ENCODE data around the gene PPP1R27. TPM values are rescaled to one million over a fixed set of nuclear protein-coding genes. Genes with fewer than 3 reads are reported as not detected.
A peak's percentile ranks its signal among the peaks of the same experiment; 100 is the strongest.

The PPP1R27 gene
- total RNA-seq, 1 experiment from 2014 or later, result not detected

DNA sequence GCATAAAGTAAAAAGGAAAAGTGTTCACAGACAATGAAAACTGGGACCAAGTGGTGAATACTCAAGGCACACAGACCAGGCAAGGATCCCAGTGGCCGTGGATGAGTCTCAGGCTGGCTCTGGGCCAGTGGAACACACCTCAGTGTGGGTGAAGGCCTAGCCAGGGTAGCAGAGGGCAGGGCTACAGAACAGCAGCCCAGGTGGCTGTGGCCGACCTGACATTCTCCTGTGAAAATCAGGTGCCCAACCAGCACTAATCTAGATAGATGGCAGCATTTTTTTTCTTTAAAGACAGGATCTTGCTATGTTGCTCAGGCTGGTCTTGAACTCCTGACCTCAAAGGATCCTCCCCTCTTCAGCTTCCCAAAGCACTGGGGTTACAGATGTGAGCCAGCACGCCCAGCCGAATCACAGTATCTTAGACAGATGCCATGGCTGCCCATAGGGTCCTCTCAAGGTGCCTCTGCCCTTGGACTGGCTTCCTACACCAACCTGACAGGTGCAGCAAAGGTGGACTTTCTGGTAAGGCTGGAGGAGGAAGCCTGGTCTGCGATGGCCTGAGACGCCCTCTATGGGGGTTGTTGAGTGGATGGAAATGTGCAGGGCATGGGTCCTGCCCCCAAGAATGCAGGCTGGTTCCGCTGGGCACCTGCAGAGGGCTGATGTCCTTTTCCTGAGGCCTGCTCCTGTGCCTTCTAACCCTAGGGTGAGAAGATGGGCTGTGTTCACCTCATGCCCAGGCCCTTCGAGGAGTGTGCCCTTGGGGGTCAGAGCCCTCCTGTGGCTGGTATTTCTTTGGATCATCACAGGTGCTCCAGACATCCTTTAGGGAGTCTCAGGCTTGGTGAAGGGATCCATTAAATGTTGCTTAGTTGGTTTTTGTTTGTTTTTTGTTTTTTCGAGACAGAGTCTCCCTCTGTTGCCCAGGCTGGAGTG is 29.3 kb upstream of the PPP1R27 start:
- DNase-seq (ENCODE audit: low spot score), result no peak
- Histone ChIP-seq H3K4me3 (ENCODE audit: low read depth, low read length, poor library complexity, severe bottlenecking) (no peak overlapping the region), H3K4me1 (ENCODE audit: insufficient read depth, low read length, poor library complexity, severe bottlenecking) (peaks cover 20% of the 10 kb centered on the region), H3K9me3 (ENCODE audit: low read depth, low read length, poor library complexity, severe bottlenecking) (no peaks in the 10 kb centered on the region), H3K27ac (ENCODE audit: low read depth, low read length, poor library complexity, severe bottlenecking) (no peak overlapping the region), H3K27me3 (replicated peaks; ENCODE audit: insufficient read depth, low read depth, low read length, poor library complexity) (no peaks in the 10 kb centered on the region), H3K36me3 (ENCODE audit: insufficient read depth, low read length, poor library complexity, severe bottlenecking) (peaks cover 41% of the 10 kb centered on the region)
- ChIA-PET CTCF (no interaction called here), POLR2A (ENCODE audit: low non-redundant PET) (no interaction called here)
- BruUV-seq (replicated peaks), result no TSS peak
- TF ChIP-seq EZH2 (IDR thresholded peaks at IDR 0.05; ENCODE audit: borderline replicate concordance, low read depth, low read length, poor library complexity, severe bottlenecking), result no peak
- TF ChIP-seq, protein P1, sequence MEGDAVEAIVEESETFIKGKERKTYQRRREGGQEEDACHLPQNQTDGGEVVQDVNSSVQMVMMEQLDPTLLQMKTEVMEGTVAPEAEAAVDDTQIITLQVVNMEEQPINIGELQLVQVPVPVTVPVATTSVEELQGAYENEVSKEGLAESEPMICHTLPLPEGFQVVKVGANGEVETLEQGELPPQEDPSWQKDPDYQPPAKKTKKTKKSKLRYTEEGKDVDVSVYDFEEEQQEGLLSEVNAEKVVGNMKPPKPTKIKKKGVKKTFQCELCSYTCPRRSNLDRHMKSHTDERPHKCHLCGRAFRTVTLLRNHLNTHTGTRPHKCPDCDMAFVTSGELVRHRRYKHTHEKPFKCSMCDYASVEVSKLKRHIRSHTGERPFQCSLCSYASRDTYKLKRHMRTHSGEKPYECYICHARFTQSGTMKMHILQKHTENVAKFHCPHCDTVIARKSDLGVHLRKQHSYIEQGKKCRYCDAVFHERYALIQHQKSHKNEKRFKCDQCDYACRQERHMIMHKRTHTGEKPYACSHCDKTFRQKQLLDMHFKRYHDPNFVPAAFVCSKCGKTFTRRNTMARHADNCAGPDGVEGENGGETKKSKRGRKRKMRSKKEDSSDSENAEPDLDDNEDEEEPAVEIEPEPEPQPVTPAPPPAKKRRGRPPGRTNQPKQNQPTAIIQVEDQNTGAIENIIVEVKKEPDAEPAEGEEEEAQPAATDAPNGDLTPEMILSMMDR (conservative IDR thresholded peaks at IDR 0.05; ENCODE audit: low read depth, low read length), result no peak
- intact Hi-C loops (cut with micrococcal nuclease; ENCODE audit: unreplicated experiment), result no loop called here

DNA sequence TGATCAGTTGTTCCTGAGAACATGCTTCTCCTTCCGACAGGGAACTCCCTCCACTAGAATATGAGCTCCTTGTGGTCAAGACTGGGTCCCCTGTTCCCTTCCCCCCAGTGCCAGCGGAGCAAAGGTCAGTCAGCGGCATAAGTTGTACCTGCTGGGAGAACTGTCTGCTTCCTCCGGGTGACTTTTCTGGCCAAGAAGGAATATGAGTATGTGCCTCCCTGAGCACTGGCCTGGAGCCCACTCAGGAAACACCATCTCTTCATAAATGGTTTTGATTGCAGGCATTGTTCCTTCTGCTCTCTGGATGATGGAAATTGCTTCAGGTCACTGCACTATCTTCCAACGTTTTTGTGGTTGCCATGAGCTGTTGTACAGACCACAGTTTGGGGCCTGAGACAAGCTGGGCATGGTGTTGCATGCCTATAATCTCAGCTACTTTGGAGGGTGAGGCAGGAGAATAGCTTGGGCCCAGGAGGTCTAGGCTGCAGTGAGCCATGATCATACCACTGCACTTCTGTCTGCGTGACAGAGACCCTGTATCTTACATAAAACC is 28.3 kb upstream of the PPP1R27 start:
- DNase-seq (ENCODE audit: low spot score), result no peak
- Histone ChIP-seq H3K27me3 (replicated peaks; ENCODE audit: insufficient read depth, low read depth, low read length, poor library complexity) (no peaks in the 10 kb centered on the region), H3K9me3 (ENCODE audit: low read depth, low read length, poor library complexity, severe bottlenecking) (no peaks in the 10 kb centered on the region), H3K4me3 (ENCODE audit: low read depth, low read length, poor library complexity, severe bottlenecking) (no peak overlapping the region), H3K36me3 (ENCODE audit: insufficient read depth, low read length, poor library complexity, severe bottlenecking) (peaks cover 41% of the 10 kb centered on the region), H3K27ac (ENCODE audit: low read depth, low read length, poor library complexity, severe bottlenecking) (no peak overlapping the region), H3K4me1 (ENCODE audit: insufficient read depth, low read length, poor library complexity, severe bottlenecking) (peaks cover 24% of the 10 kb centered on the region)
- BruUV-seq (replicated peaks), result no TSS peak
- TF ChIP-seq, protein P1 (conservative IDR thresholded peaks at IDR 0.05; ENCODE audit: low read depth, low read length), result no peak
- TF ChIP-seq EZH2 (IDR thresholded peaks at IDR 0.05; ENCODE audit: borderline replicate concordance, low read depth, low read length, poor library complexity, severe bottlenecking), result no peak
- POLR2A ChIA-PET (ENCODE audit: low non-redundant PET), result no interaction called here
- intact Hi-C loops (cut with micrococcal nuclease; ENCODE audit: unreplicated experiment), result no loop called here
- CTCF ChIA-PET, result no interaction called here

DNA sequence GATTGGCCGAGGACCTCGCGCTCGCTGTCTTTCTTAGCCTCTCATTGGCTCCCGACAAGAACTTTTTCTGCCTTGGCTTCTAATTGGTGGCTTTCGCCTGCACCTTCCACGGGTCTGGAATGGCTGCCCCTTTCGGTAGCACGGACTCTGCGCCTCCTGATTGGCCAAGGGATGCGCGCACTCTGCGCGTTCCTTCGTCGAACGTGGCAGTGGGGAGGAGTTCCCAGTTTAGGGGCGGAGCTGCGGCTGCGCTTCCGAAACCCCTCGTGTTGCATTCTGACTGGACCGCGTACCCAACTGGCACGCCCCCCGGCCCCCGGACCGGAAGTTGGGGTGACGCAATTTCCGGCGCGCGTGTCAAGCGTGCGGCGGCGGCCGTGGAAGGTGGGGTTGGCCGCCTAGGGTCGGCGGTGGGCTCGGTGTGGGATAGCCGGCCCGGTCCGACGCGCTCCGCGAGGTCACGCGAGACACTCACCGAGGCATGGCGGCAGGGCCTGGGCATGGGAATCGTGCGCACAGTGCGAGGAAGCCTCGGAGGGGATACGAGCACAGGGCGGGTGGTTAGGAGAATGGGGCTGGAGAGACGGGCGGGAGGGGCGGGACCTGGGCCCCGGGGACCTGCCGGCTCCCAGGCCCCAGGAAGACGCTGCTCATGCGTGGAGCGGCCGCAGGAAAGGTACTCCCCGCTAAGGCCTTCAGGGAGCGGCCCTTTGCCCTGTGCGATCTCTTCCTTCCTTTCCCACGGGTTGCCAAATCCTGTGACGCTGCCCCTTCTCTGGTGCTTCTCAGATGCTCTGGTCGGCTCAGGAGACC is 26.1 kb upstream of the PPP1R27 start:
- Histone ChIP-seq H3K4me1 (ENCODE audit: insufficient read depth, low read length, poor library complexity, severe bottlenecking) (peaks cover 20% of the 10 kb centered on the region), H3K27me3 (replicated peaks; ENCODE audit: insufficient read depth, low read depth, low read length, poor library complexity) (no peaks in the 10 kb centered on the region), H3K36me3 (ENCODE audit: insufficient read depth, low read length, poor library complexity, severe bottlenecking) (peaks cover 42% of the 10 kb centered on the region), H3K27ac (ENCODE audit: low read depth, low read length, poor library complexity, severe bottlenecking) (peak overlapping the region; percentile 89), H3K9me3 (ENCODE audit: low read depth, low read length, poor library complexity, severe bottlenecking) (no peaks in the 10 kb centered on the region), H3K4me3 (ENCODE audit: low read depth, low read length, poor library complexity, severe bottlenecking) (peak overlapping the region; percentile 90)
- no peak for TF ChIP-seq EZH2 (IDR thresholded peaks at IDR 0.05; ENCODE audit: borderline replicate concordance, low read depth, low read length, poor library complexity, severe bottlenecking)
- TF ChIP-seq, protein P1 (conservative IDR thresholded peaks at IDR 0.05; ENCODE audit: low read depth, low read length), result no peak
- intact Hi-C loops (cut with micrococcal nuclease; ENCODE audit: unreplicated experiment), result no loop called here
- POLR2A ChIA-PET (ENCODE audit: low non-redundant PET), result no interaction called here
- peak; percentile 100 for DNase-seq (ENCODE audit: low spot score)
- CTCF ChIA-PET, result interaction anchor here (1.1 kb wide), 1 partner anchor 9 kb away, joined by 3 read pairs; no protein-coding TSS in a partner anchor
- no TSS peak for BruUV-seq (replicated peaks)
